Omental fat pad (tissue), 4 donors: ENCODE measurements around the gene ZNF234. TPM values are rescaled to one million over a fixed set of nuclear protein-coding genes. Genes with fewer than 3 reads are reported as not detected.
"Not testable (repeated sequence)": the region's sequence is repeated elsewhere in the genome, so short reads cannot be mapped to it uniquely, and the experiment has no call there.

Source experiments
- ATAC-seq: fragments of 150-250 bp; one replicate; pipeline ENCODE4 v1.9.1; 2016; ENCODE audit warnings: mild to moderate bottlenecking, moderate library complexity; ENCODE audit not compliant: low FRiP score
- DNase-seq: peaks from one replicate; pipeline ENCODE4 v3.0.0-alpha.2; 2019; ENCODE audit warnings: low spot score
- total RNA-seq, 4 donors: library from RNA; depleted of rRNA; stranded (reverse); fragments of >200 nt; gene quantifications; one replicate each; pipeline ENCODE4 v1.1.0, GENCODE V29; 2016
- TF ChIP-seq, protein P1 (sequence below), 3 donors: fragments of 450-650 bp; IDR thresholded peaks; one replicate each; pipeline ENCODE4 v1.5.1; 2016 to 2017; ENCODE audit warnings: antibody characterized with exemption in 3 of 3, mild to moderate bottlenecking in 3 of 3, moderate library complexity in 2 of 3

The ZNF234 gene
- total RNA-seq, 4 donors from 2014 or later: 4.8 to 11.3 (median 8.4) TPM

- DNase-seq (no peak), ATAC-seq (no peak)
- TF ChIP-seq, protein P1, sequence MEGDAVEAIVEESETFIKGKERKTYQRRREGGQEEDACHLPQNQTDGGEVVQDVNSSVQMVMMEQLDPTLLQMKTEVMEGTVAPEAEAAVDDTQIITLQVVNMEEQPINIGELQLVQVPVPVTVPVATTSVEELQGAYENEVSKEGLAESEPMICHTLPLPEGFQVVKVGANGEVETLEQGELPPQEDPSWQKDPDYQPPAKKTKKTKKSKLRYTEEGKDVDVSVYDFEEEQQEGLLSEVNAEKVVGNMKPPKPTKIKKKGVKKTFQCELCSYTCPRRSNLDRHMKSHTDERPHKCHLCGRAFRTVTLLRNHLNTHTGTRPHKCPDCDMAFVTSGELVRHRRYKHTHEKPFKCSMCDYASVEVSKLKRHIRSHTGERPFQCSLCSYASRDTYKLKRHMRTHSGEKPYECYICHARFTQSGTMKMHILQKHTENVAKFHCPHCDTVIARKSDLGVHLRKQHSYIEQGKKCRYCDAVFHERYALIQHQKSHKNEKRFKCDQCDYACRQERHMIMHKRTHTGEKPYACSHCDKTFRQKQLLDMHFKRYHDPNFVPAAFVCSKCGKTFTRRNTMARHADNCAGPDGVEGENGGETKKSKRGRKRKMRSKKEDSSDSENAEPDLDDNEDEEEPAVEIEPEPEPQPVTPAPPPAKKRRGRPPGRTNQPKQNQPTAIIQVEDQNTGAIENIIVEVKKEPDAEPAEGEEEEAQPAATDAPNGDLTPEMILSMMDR (IDR thresholded peaks at IDR 0.05): no peak
These were observed 39.6 kb downstream of the ZNF234 start for GRCh38 chr19:44180968-44181367.

- DNase-seq (no peak), ATAC-seq (no peak)
- TF ChIP-seq, protein P1 (IDR thresholded peaks at IDR 0.05): no peak
These were observed 40.8 kb downstream of the ZNF234 start for GRCh38 chr19:44182145-44182544.

DNA sequence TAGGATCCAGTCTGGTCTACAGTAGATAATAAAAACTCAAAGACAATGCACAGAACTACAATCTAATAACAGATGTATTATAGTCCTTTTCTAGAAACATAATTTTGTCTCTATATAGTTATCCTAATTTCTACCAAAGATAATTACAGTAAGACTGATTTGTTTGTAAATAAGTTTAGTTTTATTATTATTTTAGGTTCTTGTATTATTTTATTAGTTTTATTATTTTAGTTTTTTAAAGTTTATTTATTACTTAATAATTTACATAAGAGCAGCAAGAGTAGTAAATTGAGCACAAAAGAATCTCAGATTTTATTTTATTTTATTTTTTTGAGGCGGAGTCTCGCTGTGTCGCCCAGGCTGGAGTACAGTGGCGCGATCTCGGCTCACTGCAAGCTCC, 48.7 kb downstream of the ZNF234 start:
- no peak for ATAC-seq
- TF ChIP-seq, protein P1 (IDR thresholded peaks at IDR 0.05): no peak
- no peak for DNase-seq

- TF ChIP-seq, protein P1 (IDR thresholded peaks at IDR 0.05): no peak
- DNase-seq: no peak
- no peak for ATAC-seq
These were observed 50.8 kb downstream of the ZNF234 start for GRCh38 chr19:44192127-44192526.

GRCh38 chr19:44196772-44197171, 55.4 kb downstream of the ZNF234 start:
- ATAC-seq: no peak
- TF ChIP-seq, protein P1 (IDR thresholded peaks at IDR 0.05): no peak

GRCh38 chr19:44202470-44202869, 61.1 kb downstream of the ZNF234 start:
- TF ChIP-seq, protein P1 (IDR thresholded peaks at IDR 0.05): no peak
- ATAC-seq: no peak

More at GRCh38 chr19:44196772-44197171, 55.4 kb downstream of the ZNF234 start:
- DNase-seq: no peak

GRCh38 chr19:44202974-44203373, 61.6 kb downstream of the ZNF234 start:
- DNase-seq (no peak), ATAC-seq (no peak)
- TF ChIP-seq, protein P1 (IDR thresholded peaks at IDR 0.05): no peak

More at GRCh38 chr19:44202470-44202869, 61.1 kb downstream of the ZNF234 start:
- DNase-seq: no peak

DNA sequence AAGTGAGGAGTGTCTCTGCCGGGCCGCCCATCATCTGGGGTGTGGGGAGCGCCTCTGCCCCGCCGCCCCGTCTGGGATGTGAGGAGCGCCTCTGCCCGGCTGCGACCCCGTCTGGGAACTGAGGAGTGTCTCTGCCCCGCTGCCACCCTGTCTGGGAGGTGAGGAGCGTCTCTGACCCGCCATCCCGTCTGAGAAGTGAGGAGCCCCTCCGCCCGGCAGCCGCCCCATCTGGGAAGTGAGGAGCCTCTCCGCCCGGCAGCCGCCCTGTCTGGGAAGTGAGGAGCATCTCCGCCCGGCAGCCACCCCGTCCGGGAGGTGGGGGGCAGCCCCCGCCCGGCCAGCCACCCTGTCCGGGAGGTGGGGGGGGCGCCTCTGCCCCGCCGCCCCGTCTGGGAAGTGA, 62.5 kb downstream of the ZNF234 start:
- ATAC-seq, DNase-seq: not testable (repeated sequence)
